Testis (tissue), 2 donors: ENCODE data around the gene UBASH3B.

Experiments
- POLR2A ChIP-seq: fragments of 450-650 bp; IDR thresholded peaks from one replicate; pipeline ENCODE4 v1.6.1; 2017; ENCODE audit warnings: antibody characterized with exemption, mild to moderate bottlenecking, moderate library complexity
- TF ChIP-seq, protein P1 (sequence below), 3 experiments: fragments of 450-650 bp in 2 of 3; fragments of 200-600 bp in 1 of 3; sonication (generic) in 1 of 3; IDR thresholded peaks; one replicate each; pipeline ENCODE4 v1.5.1; 2016 to 2019; ENCODE audit warnings: antibody characterized with exemption in 3 of 3, mild to moderate bottlenecking in 2 of 3, moderate library complexity in 1 of 3

DNA sequence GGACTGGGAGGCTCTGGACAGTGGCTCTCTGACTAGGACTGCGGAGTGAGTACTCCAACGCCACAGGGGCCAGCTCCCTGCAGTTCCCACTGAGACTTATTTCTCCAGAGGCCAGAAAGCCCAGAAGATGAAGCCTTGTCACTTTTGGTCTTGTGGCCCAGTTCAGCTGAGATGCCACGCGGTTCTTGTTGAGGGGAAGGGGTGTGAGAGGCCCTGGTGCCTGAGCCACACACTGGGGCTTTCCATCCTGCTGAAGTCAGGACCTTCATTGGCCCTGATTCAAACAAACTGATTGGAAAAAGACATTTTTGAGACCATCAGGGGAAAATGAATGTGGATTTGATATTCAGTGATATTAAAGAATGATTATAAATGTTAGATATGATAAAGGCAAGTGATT lies 73.6 kb downstream of the UBASH3B start:
- no peak for TF ChIP-seq POLR2A
- TF ChIP-seq, protein P1, sequence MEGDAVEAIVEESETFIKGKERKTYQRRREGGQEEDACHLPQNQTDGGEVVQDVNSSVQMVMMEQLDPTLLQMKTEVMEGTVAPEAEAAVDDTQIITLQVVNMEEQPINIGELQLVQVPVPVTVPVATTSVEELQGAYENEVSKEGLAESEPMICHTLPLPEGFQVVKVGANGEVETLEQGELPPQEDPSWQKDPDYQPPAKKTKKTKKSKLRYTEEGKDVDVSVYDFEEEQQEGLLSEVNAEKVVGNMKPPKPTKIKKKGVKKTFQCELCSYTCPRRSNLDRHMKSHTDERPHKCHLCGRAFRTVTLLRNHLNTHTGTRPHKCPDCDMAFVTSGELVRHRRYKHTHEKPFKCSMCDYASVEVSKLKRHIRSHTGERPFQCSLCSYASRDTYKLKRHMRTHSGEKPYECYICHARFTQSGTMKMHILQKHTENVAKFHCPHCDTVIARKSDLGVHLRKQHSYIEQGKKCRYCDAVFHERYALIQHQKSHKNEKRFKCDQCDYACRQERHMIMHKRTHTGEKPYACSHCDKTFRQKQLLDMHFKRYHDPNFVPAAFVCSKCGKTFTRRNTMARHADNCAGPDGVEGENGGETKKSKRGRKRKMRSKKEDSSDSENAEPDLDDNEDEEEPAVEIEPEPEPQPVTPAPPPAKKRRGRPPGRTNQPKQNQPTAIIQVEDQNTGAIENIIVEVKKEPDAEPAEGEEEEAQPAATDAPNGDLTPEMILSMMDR (IDR thresholded peaks at IDR 0.05) = no peak
